Heart right ventricle (tissue), 16 donors: Measurements from ENCODE around the gene PEMT. TPM values are rescaled to one million over a fixed set of nuclear protein-coding genes. Genes with fewer than 3 reads are reported as not detected.

Source experiments
- ATAC-seq, 8 donors: fragments of 200-7000 bp; cut with Tn5 transposase; one replicate each; pipeline ENCODE4 v1.9.1; 2020; ENCODE audit warnings: mild to moderate bottlenecking in 8 of 8, moderate library complexity in 8 of 8, moderate number of reproducible peaks in 1 of 8
- DNase-seq, 2 donors: peaks; one replicate each; pipeline ENCODE4 v3.0.0-alpha.2; 2020
- H3K27ac ChIP-seq, 10 donors: fragments of 200-600 bp; sonication (generic) in 2 of 10; one replicate each; pipeline versions ENCODE4 v1.5.0 to v1.8.0; 2020 to 2022; ENCODE audit warnings: mild to moderate bottlenecking in 3 of 10
- H3K27me3 ChIP-seq, 7 donors: fragments of 200-600 bp; one replicate each; pipeline ENCODE4 v1.8.0; 2021 to 2022; ENCODE audit warnings: mild to moderate bottlenecking in 2 of 7
- H3K36me3 ChIP-seq, 9 donors: fragments of 200-600 bp; sonication (generic) in 1 of 9; one replicate each; pipeline versions ENCODE4 v1.5.0 to v1.8.0; 2020 to 2022; ENCODE audit warnings: mild to moderate bottlenecking in 2 of 9
- H3K4me1 ChIP-seq, 9 donors: fragments of 200-600 bp; sonication (generic) in 1 of 9; one replicate each; pipeline versions ENCODE4 v1.5.0 to v1.8.0; 2020 to 2022; ENCODE audit warnings: mild to moderate bottlenecking in 4 of 9
- H3K4me3 ChIP-seq, 10 donors: fragments of 200-600 bp; sonication (generic) in 2 of 10; one replicate each; pipeline versions ENCODE4 v1.5.0 to v1.8.0; 2020 to 2022; ENCODE audit warnings: mild to moderate bottlenecking in 7 of 10, moderate library complexity in 2 of 10
- H3K9me3 ChIP-seq, 11 donors: fragments of 200-600 bp in 10 of 11; sonication (generic) in 2 of 11; one replicate each; pipeline versions ENCODE4 v1.5.0 to v1.8.0; 2013 to 2022; ENCODE audit warnings: mild to moderate bottlenecking in 2 of 11, control low read depth in 1 of 11, moderate library complexity in 1 of 11
- CTCF ChIP-seq, 9 donors: fragments of 200-600 bp; sonication (generic) in 2 of 9; IDR thresholded peaks; one replicate each; pipeline versions ENCODE4 v1.5.0 to v1.8.0; 2021 to 2022; ENCODE audit warnings: antibody characterized with exemption in 9 of 9, mild to moderate bottlenecking in 5 of 9, moderate library complexity in 1 of 9
- WGBS, 2 donors: extraction: QIAGEN DNeasy Blood & Tissue Kit; methylation state at CpG; one replicate each; pipeline ENCODE4 v1.1.7; 2013; ENCODE audit warnings: inconsistent platforms in 1 of 2; 5-methylcytosine and 5-hydroxymethylcytosine counted together
- intact Hi-C, 10 donors: fragments of 100-400 bp; cut with DNase I; formaldehyde crosslinking; loops; one replicate each; pipeline versions ENCODE4 v1.11.1 to v1.14.2; 2022
- polyA plus RNA-seq, 2 donors: library from polyadenylated mRNA; stranded (reverse); fragments of 200-250 nt; gene quantifications; one replicate each; pipeline ENCODE4 v1.2.3, GENCODE V29; 2013
- total RNA-seq, 10 donors: library from RNA; stranded (reverse); fragmentation: NEBNext Ultra II Directional in 3 of 10; extraction: Animal tissue kit (Norgen Biotek cat#: 25700) in 3 of 10; gene quantifications; one replicate each; pipeline versions ENCODE4 v1.2.1 to v1.2.4, GENCODE V29; 2021 to 2023
- donor health status: Arrhythmogenic right ventricular cardiomyopathy.
- donor health status: ischemic (EF 13 %, LVEDD 7.1; RV severe dilation, severe dysfunction).
- donor health status: healthy with polysubstance abuse.
- donor health status: DM: no; HTN: yes; CAD: no.
- donor health status: DM: no; HTN: no; CAD: no.
- donor health status: ischemic (EF 25% LVEDD 6.9; RV normal size, moderate dysfunction).
- donor health status: ischemic (EF 25% LVEDD 5.7; RV mildly dilated, moderate dysfunction).
- donor health status: healthy.
- donor health status: DM: yes; HTN: yes; CAD: no.
- donor health status: Ischemic cardiomyopathy.
- donor health status: ischemic (EF 35%, LVEDD 5.7; RV mildly dilated, moderate dysfunction).
- donor health status: nonischemic (EF 11% LVEDD 7.7; RV severe dilation, severe dysfunction).
- donor health status: DM: yes; HTN: yes; CAD: no.
- donor health status: PGD.
- donor health status: ischemic (EF 29% LVEDD 5.4; RV normal size, mild dysfunction).
- donor health status: nonischemic (EF 23%, LVEDD 6.1; RV moderate dilation, normal function).

The PEMT gene
- total and polyA plus RNA-seq, 12 donors = 13.5 to 55.2 (median 22.0) TPM

DNA sequence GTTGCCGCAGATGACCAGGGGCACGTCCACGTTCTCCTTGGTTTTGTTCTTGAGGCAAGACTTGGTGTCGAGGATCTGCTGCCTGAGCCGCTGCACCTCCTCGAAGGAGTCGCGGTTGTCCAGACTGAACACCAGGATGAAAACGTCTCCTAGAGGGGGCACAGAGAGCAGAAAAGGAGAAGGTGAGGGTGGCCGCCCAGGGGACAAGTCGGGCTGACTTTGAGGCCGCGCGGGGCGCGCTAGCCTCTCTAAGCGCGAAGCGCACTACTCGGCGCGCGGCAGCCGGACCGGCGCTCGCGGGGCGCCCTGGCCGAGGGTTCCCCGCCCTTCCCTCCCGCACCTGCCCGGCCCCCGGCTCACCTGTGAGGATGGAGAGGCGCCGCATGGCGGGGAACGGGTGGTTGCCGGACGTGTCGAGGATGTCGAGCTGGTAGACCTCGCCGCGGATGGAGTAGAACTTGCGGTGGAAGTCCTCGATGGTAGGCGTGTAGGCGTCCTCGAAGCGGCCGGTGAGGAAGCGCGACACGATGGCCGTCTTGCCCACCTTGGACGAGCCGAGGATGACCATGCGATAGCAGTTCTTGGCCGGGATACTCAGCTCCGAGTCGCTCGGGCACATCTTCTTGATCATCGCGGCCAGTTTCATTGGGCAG is 95.8 kb downstream of the PEMT start:
- H3K36me3 ChIP-seq = peaks cover 0 to 23% (median 15%) of the 10 kb centered on the region in 9 donors
- TF ChIP-seq CTCF (IDR thresholded peaks at IDR 0.05) = no peak
- H3K4me3 ChIP-seq = peak overlapping the region; percentile 38 to 75 (median 66)
- H3K4me1 ChIP-seq = peaks cover 9 to 62% (median 47%) of the 10 kb centered on the region in 9 donors
- peak overlapping the region; percentile 56 to 97 (median 90) for H3K27ac ChIP-seq
- no peaks in the 10 kb centered on the region for H3K9me3 ChIP-seq
- DNase-seq = peak in 1 of 2 donors; percentile 41
- intact Hi-C loops = loop anchor here (1.0 to 10.0 kb wide), 16 partner anchors 19 to 149 kb away; partner anchors contain the start of gene MED9 (in 1 of the 10)
- peaks cover 0 to 22% (median 0%) of the 10 kb centered on the region in 7 donors for H3K27me3 ChIP-seq
- peak in 4 of 8 donors; percentile 0 to 18 (median 4) for ATAC-seq
- WGBS, 2 donors = 1% methylated on average over 57 to 65 of the region's 65 CpGs

- Histone ChIP-seq H3K9me3 (no peaks in the 10 kb centered on the region), H3K27ac (peak overlapping the region; percentile 56 to 97 (median 90)), H3K4me3 (peak overlapping the region; percentile 38 to 75 (median 66)), H3K4me1 (peaks cover 9 to 67% (median 47%) of the 10 kb centered on the region in 9 donors), H3K27me3 (peaks cover 0 to 22% (median 0%) of the 10 kb centered on the region in 7 donors), H3K36me3 (peaks cover 0 to 29% (median 15%) of the 10 kb centered on the region in 9 donors)
- WGBS, 2 donors = 2% methylated on average over 60 to 71 of the region's 71 CpGs
- intact Hi-C loops = loop anchor here (2.0 to 10.0 kb wide), 9 partner anchors 18 to 150 kb away; partner anchors contain the start of gene MED9 (in 1 of the 10)
- TF ChIP-seq CTCF (IDR thresholded peaks at IDR 0.05) = peak in 1 of 9 donors; percentile 8
- ATAC-seq (peak; percentile 2 to 13 (median 6)), DNase-seq (peak; percentile 45 to 64)
These were observed 96.5 kb downstream of the PEMT start for GRCh38 chr17:17494870-17495535.

- no peak for ATAC-seq
- 16 to 18% methylated on average over 14 of the region's 14 CpGs for WGBS, 2 donors
- H3K9me3 ChIP-seq = no peaks in the 10 kb centered on the region
- H3K4me1 ChIP-seq = peaks cover 9 to 71% (median 47%) of the 10 kb centered on the region in 9 donors
- H3K27me3 ChIP-seq = peaks cover 0 to 22% (median 0%) of the 10 kb centered on the region in 7 donors
- DNase-seq = no peak
- intact Hi-C loops = loop anchor here in 8 of 10 donors (2.0 to 10.0 kb wide), 5 partner anchors 18 to 150 kb away; partner anchors contain the start of gene MED9 (in 1 of the 8)
- TF ChIP-seq CTCF (IDR thresholded peaks at IDR 0.05) = no peak
- peaks cover 0 to 32% (median 15%) of the 10 kb centered on the region in 9 donors for H3K36me3 ChIP-seq
- H3K4me3 ChIP-seq = peak overlapping the region; percentile 38 to 75 (median 66)
- peak overlapping the region; percentile 56 to 97 (median 90) for H3K27ac ChIP-seq
These were observed 97.0 kb downstream of the PEMT start for GRCh38 chr17:17494499-17494869.

GRCh38 chr17:17493986-17494466 is 97.5 kb downstream of the PEMT start:
- intact Hi-C loops = loop anchor here in 8 of 10 donors (2.0 to 10.0 kb wide), 6 partner anchors 15 to 151 kb away; partner anchors contain the start of gene MED9 (in 1 of the 8)
- ATAC-seq (no peak), DNase-seq (no peak)
- peaks cover 0 to 34% (median 15%) of the 10 kb centered on the region in 9 donors for H3K36me3 ChIP-seq
- peaks cover 0 to 22% (median 0%) of the 10 kb centered on the region in 7 donors for H3K27me3 ChIP-seq
- peak overlapping the region in 5 of 10 donors; percentile 48 to 75 (median 68) for H3K4me3 ChIP-seq
- peak overlapping the region in 9 of 10 donors; percentile 8 to 97 (median 87) for H3K27ac ChIP-seq
- no peak for TF ChIP-seq CTCF (IDR thresholded peaks at IDR 0.05)
- H3K4me1 ChIP-seq = peaks cover 9 to 72% (median 47%) of the 10 kb centered on the region in 9 donors
- no peaks in the 10 kb centered on the region for H3K9me3 ChIP-seq
- WGBS, 2 donors = 67 to 79% methylated on average over 5 of the region's 5 CpGs
